SIG-M5 treated with dmso at 0.1 percent for 504 hours (cell line): ENCODE measurements around the gene SYNC.
"Not testable (repeated sequence)": the region's sequence is repeated elsewhere in the genome, so short reads cannot be mapped to it uniquely, and the experiment has no call there.

Source experiments
- DNase-seq: peaks from one replicate; lab custom pipeline; 2025; ENCODE audit not compliant: unreplicated experiment; lab: John Stamatoyannopoulos, UW

Gene SYNC

GRCh38 chr1:32695098-32695904 lies 7.3 kb downstream of the SYNC start:
- peak; percentile 13 for DNase-seq

DNA sequence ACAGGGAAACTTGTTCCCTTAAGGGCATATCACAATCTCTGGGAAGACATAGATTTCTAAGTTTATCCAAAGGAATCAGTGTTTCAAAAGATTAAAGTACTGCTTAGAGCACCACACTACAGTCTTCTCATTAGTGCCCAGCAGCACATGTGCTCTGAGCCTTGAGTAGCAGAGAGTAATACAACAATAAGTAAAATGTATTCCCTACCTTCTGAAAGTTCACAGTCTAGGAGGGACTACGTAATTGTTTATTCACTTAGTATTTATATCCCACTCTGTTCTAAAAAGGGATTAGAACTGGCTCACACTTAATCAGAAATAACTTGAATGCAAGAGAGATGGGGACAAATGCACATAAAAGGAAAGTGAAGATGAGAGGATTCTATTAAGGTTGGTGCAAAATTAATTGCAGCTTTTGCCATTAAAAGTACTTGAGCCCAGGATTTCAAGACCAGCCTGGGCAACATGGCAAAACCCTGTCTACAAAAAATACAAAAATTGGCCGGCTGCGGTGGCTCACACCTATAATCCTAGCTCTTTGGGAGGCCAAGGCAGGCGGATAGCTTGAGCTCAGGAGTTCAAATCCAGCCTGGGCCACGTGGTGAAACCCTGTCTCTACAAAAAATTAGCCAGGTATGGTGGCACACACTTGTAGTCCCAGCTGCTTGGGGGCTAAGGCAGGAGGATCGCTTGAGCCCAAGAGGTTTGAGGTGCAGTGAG lies 9.0 kb downstream of the SYNC start:
- no peak for DNase-seq

- no peak for DNase-seq
Measured at GRCh38 chr1:32686387-32686786, 16.2 kb downstream of the SYNC start.

GRCh38 chr1:32685498-32685897 lies 17.1 kb downstream of the SYNC start:
- DNase-seq: no peak

DNA sequence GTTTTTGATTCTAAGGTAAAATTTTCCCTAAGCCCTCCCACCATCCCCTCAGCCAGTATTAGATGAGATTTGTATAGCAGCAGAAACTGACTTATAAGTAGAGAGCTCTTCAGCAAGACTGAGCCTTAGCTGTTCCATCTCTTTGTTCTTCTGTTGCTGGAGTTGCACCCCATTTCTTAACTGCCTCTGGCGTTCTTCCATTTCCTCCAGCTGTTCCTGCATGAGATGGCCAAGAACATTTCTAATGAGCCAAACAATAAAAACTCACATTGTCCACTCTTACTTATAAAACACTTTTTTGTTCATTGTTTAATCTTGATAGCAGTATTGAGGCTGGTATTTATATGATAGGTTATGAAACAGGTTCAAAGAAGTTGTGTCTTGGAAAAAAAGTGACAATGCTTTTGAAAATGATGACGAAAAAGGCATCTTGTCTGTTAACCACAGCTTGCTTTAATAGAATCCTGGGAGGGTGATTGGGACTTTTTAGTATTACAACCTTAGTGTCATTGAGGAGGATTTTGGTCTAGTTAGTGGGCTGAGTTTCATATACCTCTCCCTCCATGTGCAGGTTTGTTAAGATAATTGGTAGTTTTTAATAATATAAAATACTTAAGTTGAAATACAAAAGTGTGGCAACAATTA lies 18.3 kb downstream of the SYNC start:
- no peak for DNase-seq

- DNase-seq: no peak
Measured at GRCh38 chr1:32683397-32683796, 19.2 kb downstream of the SYNC start.

DNA sequence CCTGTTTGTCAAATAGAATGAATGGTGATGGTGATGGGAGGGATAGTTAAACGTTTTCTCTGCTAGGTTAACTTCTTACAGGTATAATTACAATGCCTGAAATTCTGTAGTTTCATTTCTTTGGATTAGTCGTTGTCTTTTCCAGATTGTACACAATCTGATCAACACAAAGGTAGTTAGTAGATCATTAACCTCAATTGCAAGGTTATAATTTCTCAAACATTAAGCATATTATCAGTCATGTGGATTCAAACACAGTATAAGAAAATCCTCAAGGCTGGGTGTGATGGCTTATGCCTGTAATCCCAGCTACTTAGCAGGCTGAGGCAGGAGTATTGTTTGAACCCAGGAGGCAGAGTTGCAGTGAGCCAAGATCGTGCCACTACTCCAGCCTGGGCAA lies 20.6 kb downstream of the SYNC start:
- no peak for DNase-seq

DNA sequence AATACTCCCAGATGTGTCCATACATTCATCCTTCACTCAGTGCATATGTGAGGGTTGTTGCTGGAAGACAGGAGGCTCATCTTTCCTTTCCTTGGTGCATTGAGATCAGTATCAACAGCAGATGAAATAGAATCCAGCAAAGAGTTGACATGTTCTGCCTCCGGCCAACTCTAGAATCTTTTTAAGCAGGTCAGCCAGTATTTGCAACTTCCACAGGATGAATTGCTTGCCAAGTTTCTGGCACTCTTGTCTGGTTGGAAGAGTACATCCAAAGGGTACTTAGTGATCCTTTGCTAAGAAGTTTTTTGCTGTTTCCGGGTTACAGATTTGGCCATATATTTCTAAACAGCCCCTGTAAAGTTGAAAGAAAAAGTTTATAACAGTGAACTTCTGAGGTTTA lies 21.1 kb downstream of the SYNC start:
- no peak for DNase-seq

DNA sequence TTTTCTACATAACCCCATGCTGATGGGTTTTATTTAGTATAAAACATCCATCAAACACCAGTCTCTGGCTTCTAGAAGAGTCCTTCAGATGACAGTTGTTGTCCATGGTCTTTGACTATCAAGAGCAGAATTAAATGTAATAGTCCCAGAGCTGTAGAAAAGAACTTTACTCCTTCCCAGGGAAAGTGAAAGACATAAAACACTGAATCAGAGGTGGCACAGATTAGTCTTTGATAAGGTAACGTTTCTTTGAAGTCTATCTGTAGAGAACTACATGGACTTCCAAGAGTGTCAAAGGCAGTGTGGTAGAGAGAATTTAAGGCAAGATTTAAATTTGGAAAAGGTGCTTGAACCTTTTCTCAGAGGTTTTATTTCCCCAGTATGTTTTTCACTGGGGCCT lies 21.9 kb downstream of the SYNC start:
- DNase-seq: no peak

- DNase-seq: not testable (repeated sequence)
Measured at GRCh38 chr1:32679993-32680392, 22.6 kb downstream of the SYNC start.

DNA sequence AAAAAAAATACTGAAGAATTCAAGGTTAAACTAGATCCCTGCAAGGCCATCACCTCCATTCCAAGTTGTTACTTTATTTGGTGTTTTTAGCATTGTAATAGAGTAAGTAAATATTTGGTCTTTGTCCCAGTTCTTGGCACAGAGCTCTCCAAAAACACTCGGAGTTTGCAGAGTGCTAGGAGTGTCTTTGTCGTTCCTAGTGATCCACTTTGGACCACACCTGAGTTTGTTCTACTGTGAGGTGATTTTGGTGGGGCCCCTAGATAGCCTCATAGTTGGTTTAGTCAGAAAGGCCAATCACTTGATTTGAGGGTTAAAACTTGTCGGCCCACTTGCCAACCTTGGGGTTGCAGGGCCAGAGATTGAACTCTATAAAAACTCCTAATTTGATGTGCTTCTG lies 25.6 kb downstream of the SYNC start:
- no peak for DNase-seq

- DNase-seq: not testable (repeated sequence)
Measured at GRCh38 chr1:32668716-32669115, 33.9 kb downstream of the SYNC start.

GRCh38 chr1:32666901-32667566 lies 35.5 kb downstream of the SYNC start:
- DNase-seq: no peak

DNA sequence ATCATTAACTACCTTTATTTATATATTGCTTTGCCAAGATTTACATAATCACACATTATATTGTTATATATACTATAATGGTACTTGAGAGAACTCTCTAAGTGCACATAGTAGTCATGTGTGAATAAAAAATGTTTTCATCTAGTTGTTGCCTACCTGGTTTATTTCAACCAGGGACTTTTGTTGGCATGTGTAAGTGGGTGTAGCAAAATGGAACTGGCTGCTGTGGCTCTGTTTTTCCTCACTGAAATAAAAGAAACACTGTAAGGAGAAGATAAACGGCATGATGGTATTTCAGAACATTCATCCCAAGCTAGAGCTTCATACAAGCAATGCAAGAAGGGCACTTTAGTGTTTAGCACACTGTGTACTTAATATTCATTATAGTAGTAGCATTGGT lies 36.7 kb downstream of the SYNC start:
- DNase-seq: no peak

GRCh38 chr1:32659581-32659980 lies 43.0 kb downstream of the SYNC start:
- no peak for DNase-seq

DNA sequence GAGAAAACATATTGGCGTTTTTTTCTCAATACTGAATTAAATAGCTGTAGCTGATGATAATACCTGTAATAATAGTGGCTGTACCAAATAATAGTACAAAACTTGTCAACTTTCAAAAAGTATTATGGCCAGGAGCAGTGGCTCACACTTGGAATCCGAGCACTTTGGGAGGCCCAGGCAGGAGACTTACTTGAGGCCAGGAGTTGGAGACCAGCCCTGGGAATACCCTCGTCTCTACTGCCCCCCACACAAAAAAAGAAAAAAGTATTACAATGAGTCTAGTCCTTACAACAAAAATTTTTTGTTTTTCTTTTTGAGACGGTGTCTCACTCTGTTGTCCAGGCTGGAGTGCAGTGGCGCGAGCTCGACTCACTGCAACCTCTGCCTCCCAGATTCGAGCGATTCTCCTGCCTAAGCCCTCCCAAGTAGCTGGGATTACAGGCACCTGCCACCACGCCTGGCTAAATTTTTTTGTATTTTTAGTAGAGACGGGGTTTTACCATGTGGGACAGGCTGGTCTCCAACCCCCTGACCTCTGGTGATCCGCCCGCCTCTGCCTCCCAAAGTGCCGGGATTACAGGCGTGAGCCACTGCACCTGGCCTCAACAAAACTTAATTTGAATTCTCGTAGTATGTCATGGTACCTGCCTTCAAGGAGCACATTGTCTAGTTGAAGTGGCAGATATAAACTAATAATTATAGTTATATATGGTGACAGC lies 50.2 kb downstream of the SYNC start:
- no peak for DNase-seq

GRCh38 chr1:32651461-32652073 lies 51.0 kb downstream of the SYNC start:
- DNase-seq: no peak

- DNase-seq: peak; percentile 94
Measured at GRCh38 chr1:32650752-32651460, 51.7 kb downstream of the SYNC start, which contains the start of gene RBBP4. Gene RBBP4, plus strand, starts transcription at chr1:32651208. Its CDS starts 99 bp downstream, at chr1:32651307.

DNA sequence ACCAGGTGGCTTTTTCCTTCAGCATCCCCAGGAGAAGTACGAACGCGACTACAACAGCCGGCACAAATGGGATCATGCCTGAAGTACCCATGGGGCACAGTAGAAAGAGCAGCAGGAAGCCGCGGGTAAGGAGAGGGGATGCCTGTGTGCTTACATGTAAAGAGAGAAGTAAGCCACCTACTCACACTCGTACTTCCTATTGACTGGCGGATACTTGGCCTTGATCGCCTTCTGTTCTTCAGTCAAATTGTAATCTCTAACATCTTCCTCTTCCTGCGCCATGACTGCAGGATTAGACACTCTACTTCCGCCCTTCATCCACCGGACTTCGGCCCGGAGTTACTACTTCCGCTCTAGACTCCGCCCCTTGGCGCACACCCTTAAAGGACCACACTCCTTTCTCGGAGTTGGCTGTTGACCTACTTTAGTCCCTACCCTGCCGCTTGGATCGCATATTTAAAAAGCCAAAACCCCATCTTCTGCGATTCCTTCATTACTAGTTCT lies 52.3 kb downstream of the SYNC start, which contains the start of gene ZBTB8OS:
Gene ZBTB8OS, minus strand, starts transcription at position 303 of the 504 bp plus-strand sequence. Its CDS starts 21 bp downstream, at position 282.
- DNase-seq: peak; percentile 97
